Fibroblast of gingiva (primary cell): ENCODE measurements around the gene CACNG4.
"Not testable (repeated sequence)": the region's sequence is repeated elsewhere in the genome, so short reads cannot be mapped to it uniquely, and the experiment has no call there.

Source experiments
- DNase-seq: peaks from one replicate; pipeline ENCODE4 v3.0.0-alpha.2; 2011; ENCODE audit warnings: low read depth

The CACNG4 gene

DNA sequence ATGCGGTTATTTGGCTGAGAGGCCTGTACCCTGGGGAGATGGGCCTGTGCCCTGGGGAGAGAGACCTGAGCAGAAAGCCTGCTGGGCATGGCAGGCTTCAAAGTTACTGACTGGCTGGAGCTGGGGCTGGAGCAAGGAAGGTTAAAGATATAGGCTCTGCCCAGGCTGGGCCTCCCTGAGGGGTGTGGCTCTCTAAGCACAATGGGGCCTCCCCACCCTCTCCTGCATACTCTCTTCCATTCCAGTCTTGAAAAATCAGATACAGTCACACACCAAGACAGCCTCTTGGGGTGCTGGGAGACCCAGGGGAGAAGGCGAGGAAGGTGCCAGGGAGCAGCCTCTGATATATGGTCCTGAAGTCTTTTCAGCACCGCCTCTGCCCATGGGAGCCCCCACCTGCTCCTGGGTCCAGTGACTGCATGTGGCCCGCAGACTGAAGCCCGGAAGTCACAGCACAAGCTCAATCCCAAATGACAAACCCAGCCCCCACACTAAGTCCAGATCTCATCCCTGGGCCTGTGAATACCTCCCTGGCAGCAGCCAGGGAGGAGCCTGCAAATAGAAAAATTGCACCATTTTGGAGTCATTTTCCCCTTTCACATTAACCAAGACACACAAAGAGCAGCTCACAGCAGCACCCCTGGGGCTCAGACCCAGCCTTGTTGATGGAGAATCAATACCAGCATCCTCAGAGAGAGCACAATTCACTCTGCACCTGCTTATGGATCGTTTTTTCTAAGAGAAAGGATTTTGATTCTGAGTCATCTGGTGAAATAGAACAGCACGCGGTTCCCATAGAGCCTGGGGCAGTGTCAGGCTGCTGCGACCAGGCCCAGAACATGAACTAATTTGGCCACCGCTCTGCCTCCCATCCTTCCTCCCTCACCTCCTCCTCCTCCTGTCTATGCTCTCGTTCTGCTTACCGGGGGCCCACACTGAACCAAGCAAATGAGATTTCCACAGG, 54.2 kb downstream of the CACNG4 start:
- DNase-seq = no peak

DNA sequence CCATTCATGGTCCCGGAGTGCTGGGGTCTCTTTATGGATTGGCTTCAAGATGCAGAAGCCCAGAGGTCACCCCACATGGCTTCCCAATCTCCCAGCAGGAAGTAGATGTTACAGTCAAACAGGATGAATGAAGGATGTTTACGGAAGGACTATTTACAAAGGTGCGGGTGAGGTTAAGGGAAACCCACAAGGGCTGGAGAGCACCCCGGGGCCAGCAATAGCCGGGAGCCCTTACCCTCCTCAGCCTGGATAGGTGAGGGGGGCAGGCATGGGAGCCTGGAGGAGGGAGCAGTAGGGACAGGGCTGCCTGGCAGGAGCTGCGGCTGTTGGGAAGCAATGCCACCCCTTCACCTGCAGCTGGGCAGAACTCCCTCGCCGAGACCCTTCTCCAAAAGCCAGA, 55.3 kb downstream of the CACNG4 start:
- no peak for DNase-seq

DNA sequence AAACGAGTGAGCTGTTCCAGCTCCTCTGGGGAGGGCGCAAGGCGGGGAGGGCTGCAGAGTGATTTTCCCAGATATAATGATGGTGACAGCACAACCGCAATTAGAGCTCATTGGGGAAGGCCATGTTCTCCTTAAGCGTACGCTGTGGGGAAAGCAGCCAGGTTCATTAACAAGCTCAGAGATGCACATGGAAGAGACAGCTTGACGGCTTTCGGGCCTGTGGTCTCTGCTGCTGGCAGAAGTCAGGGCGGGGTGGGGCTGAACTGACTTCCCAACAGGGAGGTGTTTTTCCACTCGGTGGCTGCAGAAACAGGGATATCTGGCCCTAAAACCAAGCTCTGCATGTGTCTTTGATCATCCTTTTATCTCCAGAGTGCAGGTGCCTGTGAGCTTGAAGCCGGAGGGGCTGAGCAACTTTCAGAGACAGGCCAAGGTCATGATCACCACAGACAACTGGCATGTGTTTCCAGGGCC, 55.8 kb downstream of the CACNG4 start:
- no peak for DNase-seq

DNA sequence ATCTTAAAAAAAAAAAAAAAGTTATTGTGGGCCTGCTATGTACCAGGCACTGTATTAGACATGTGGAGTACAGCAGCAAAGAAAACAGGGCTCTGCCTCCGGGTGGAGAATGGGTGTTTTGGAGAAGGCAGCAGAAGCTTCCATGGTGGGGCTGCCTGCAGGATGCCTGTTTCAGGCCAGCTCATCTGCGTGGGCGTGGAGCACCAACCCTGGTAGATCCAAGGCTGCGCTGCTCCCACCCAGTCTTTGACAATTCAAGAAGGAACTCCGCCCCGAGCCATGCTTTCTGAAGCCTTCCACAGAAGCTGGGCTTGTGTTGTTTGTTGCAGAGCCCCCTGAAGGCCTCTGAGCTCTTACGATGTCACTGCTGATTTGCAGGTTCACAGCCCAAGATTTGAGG, 56.7 kb downstream of the CACNG4 start:
- no peak for DNase-seq

DNA sequence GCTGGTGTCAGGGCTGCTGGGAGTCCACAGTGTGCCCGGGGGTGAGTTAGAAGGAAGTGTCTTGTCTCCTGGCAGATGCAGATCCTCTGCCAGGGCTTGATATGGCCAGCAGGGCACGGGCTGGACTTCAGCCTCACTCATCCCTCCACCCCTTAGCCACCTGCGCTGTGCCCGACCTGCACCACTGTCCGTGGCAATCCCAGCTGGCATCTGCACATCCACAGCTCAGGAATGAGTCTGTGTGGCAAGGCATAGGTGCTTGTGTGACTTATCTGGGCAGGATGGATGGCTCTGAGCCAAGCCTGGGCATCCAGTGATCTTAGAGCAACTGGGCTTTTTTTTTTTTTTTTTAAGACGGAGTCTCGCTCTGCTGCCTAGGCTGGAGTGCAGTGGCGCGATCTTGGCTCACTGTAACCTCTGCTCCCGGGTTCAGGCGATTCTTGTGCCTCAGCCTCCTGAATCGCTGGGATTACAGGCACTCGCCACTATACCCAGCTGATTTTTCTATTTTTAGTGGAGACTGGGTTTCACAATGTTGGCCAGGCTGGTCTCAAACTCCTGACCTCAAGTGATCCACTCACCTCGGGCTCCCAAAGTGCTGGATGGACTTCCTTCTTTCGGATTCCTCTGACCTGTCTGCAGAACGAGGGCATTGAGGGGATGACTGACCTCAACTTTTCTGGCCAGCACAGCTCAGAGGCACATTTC, 57.4 kb downstream of the CACNG4 start:
- no peak for DNase-seq

DNA sequence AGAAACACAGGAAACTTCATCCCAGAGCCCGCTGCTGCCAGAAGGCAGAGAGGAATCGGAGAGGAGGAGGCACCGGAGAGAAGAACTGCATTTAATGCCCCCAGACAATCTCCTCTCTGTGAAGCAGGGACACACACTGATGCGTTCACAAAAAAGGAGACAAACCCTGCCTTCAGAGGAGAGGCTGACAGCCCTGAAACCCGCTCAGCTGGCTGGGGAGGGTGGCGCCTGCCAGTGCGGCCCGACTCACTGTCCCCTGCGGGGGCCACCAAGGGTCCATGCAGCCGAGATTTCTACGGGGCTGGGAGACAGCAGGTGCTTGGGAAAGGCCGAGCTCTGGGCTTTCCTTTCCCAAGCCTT, 57.9 kb downstream of the CACNG4 start:
- no peak for DNase-seq

DNA sequence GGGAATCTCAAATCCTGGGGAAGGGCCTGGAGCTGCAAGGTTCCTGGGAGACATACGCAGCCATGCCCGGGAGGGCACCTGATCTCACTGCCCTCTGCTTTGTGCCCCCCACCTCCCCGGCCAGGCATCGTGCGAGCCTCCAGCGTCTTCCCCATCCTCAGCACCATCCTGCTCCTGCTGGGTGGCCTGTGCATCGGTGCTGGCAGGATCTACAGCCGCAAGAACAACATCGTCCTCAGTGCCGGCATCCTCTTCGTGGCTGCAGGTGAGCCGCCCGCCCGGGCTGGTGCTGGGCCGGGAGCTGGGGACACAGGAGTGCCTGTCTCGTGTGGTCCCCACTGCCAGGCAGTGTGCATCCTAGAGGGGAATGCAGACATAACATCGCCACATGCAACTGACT, 60.2 kb downstream of the CACNG4 start:
- DNase-seq = no peak

DNA sequence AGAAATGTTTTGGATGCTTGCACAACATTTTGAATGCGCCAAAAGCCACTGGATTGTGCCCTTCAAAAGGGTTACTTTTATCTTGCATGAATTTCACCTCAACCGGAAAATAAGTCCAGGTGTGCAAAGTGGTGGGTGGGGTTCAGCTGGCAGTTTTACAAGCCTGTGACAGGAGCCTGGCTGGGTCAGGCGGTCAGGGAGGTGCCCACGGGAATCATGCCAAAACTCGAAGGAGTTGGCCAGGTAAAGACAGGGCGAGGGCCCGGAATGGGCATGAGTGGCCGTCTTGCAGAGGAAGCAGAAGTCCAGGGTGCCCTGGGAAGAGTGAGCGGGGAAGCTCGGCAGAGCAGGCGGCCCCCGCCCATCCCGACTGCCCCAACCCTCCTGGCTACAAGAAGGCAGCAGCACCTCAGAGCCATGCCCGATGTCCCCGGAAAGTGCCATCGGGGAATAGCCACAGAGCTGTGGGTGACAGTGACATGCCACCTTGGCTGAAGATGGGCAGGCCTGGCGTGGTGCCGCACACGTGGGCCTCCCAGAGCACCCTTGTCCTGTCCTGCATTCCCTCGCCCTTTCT, 60.8 kb downstream of the CACNG4 start:
- no peak for DNase-seq

DNA sequence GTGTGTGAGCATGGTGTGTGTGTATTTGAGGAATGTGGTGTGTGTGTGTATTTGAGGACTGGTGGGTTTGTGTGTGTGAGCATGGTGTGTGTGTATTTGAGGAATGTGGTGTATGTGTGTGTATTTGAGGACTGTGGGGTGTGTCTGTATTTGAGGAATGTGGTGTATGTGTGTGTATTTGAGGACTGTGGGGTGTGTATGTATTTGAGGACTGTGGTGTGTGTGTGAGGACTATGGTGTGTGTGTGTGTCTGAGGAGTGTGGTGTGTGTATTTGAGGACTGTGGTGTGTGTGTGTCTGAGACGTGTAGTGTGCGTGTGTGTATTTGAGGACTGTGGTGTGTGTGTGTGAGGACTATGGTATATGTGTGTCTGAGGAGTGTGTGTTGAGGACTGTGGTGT, 61.8 kb downstream of the CACNG4 start:
- DNase-seq = no peak

DNA sequence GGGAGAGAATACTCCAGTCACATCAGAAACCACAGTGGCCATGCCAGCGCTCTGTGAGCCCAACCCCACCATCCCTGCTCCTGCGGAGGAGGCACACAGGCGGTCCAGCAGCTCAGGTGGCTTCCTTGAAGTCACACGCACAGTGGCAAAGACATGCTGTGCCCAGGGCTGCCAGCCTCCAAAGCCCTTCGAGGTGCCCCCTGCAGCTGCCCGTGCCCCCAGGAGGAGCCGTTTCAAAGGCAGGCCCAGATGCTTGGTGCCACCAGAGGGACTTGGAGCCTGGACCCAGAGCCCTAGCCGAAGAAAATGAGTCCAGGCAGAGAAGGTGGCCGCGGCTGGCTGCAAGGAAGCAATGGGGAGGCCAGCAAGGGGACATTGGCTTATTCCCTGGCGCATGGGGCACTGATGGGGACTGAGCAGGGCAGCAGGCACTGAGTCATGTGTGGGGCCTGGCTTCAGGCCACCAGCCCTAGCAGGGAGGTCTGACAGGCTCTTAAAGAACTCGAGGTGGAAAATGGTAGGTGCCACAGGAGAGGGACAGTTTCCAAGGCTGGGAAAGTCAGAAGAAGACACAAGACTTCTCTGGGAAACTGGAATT, 62.6 kb downstream of the CACNG4 start:
- DNase-seq = no peak

DNA sequence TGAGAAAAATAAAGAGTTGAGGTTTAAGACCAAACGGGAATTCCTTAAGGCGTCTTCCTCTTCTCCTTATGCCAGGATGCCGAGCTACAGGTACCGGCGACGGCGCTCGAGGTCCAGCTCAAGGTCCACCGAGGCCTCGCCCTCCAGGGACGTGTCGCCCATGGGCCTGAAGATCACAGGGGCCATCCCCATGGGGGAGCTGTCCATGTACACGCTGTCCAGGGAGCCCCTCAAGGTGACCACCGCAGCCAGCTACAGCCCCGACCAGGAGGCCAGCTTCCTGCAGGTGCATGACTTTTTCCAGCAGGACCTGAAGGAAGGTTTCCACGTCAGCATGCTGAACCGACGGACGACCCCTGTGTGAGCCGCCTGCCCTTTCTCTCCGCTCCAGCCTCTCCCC, 66.1 kb downstream of the CACNG4 start:
- no peak for DNase-seq

DNA sequence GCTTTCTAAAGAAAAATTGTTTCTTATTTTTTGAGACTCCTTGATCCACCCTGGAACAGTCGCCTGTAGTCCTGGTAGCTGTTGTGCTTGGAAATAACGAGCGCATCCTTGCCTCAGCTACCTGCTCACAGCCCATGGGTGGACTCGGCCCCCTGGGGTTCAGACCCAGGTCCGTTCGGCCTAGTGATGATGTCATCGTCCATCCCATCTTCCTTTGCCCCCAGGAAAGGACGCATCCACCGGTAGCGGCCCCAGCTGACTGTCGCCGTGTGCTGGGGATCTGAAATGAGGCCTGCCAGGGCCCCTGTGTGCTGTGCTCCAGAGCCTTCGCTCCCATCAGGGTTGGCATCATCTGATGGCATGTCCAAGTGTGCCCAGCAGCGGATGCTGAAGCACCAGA, 67.9 kb downstream of the CACNG4 start:
- DNase-seq = no peak

DNA sequence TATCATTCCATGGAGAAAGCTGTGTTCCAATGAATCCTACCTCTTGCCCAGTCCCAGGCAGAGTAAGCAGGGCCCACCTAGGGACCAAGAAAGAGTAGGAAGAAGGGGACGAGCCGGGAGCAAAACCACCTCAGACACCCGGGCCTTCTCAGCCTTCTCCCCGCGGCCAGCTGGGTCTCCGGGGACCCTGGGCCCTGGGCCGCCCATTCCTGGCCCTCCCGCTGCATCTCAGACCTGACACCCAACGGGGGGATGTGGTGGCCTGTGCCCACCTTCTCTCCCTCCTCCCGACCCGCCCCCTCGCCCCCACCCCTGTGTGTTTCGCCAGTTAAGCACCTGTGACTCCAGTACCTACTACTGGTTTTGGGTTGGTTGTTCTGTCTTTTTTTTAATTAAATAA, 68.5 kb downstream of the CACNG4 start:
- DNase-seq = no peak

DNA sequence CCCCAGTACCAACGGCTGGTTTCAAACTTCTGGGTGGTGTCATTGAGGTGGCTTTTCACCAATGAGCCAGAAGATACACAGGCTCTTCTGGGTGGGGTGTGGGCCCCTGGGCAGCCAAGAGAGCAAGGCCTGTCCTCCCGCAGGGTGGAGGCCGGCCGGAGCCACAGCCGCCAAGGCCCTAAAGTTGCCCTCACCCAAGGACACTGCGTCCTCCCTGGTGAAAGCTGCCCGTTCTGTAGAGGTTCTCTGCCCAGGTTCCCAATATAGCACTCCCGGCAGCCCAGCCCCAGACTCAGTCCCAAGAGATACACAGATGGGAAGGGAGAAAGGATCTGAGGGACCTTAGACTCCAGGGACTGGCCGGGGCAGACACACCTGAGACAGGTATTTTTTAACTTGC, 69.1 kb downstream of the CACNG4 start:
- no peak for DNase-seq

DNA sequence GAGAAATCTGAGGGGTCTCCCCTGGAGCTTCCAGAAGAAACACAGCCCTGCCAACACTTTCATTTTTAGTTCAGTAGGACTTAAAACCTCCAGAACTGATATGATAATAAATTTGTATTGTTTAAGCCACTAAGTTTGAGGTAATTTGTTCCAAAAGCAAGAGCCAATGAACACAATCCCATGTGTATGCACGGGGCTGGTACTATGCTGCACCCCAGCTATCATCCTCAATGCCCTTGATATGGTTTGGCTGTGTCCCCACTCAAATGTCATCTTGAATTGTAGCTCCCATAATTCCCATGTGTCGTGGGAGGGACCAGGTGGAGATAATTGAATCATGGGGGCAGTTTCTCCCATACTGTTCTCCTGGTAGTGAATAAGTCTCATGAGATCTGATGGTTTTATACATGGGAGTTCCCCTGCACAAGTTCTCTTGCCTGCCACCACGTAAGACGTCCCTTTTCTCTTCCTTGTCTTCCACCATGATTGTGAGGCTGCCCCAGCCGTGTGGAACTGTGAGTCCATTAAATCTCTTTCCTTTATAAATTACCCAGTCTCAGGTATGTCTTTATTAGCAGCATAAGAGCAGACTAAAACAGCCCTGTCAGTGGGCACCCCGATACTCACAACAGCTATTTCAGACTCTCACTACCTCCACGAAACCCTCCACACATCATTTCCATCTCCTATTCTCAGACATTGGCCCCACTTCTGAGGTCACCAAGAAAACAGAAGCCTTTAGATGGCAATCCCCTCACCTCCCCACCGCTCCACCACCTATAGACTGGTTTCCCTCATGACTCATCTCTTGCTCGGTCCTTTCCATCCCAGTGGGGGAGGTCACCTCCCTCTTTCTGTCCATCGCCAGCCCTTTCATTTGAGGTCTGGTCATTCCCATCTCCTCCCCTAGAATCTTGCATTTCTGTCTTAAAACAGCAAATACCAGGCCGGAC, 70.9 kb downstream of the CACNG4 start:
- no peak for DNase-seq

DNA sequence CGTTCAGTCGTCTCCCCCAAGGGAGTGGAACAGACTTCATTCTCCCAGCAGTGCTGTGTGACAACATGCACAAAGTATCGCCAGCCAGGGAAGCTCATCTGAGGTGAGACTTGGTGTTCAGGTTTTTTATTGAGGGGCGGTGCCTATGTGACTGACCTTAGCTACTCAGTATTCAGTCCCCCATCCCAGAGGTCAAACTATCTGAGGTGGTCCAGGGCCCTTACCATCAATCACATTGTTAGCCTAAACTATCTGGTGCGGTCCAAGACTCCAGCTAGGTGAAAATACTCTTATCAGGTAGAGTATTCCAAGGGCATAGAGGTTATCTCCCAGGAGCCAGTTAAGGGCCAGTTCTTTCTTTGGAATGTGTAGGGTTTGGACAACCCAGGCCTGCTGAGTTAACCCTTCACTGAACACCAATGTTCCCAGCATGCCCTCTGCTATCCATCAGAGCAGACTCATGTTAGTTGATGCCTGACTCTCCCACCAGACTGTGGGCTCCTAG, 74.4 kb downstream of the CACNG4 start:
- DNase-seq = no peak

DNA sequence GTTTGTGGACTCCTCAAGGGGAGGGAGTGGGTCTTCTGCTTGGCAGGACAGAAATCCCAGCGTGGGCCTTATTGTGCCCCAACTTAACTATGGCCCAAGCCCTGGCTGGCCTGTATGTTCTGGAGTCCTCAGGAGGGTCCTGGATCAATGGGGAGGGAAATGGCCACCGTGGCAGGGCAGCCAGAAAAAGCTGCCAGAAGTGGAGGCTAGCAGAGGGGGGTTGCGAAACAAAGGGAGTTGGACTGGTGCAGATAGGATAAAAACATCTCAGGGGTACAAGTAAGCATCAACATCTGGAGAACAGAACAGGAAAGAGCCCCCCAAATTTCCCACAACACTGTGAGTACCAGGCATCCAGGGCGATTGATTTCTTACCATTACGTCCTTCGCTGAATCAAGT, 76.1 kb downstream of the CACNG4 start:
- DNase-seq = no peak

DNA sequence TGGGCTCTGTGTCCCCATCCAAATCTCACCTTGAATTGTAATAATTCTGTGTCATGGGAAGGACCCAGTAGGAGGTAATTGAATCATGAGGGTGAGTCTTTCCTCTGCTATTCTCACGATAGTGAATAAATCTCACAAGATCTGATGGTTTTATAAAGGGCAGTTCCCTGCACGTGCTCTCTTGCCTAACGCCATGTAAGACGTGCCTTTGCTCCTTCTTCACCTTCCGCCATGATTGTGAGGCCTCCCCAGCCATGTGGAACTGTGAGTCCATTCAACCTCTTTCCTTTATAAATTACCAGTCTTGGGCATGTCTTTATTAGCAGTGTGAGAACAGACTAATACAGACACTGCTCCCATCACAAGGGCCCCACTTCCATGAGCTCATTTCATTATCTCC, 76.6 kb downstream of the CACNG4 start:
- DNase-seq = not testable (repeated sequence)

DNA sequence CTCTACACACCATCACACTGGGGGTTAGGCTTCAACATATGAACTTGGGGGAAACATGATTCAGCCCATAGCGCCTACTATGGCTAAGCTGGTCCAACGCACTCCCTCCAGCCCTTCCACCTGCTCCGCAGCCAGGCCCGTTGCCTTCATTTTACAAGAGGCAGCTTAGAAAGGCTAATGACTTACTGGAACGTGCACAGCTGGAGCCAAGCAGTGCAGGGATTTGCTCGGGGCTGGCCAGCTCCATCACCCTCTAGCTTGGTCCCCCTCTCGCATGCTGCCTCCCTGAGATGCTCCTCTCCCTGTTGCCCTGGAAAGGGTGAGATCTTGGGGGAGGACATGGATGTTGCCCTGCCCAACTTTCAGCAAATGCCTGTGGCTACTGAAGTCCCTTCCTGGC, 77.0 kb downstream of the CACNG4 start:
- no peak for DNase-seq

DNA sequence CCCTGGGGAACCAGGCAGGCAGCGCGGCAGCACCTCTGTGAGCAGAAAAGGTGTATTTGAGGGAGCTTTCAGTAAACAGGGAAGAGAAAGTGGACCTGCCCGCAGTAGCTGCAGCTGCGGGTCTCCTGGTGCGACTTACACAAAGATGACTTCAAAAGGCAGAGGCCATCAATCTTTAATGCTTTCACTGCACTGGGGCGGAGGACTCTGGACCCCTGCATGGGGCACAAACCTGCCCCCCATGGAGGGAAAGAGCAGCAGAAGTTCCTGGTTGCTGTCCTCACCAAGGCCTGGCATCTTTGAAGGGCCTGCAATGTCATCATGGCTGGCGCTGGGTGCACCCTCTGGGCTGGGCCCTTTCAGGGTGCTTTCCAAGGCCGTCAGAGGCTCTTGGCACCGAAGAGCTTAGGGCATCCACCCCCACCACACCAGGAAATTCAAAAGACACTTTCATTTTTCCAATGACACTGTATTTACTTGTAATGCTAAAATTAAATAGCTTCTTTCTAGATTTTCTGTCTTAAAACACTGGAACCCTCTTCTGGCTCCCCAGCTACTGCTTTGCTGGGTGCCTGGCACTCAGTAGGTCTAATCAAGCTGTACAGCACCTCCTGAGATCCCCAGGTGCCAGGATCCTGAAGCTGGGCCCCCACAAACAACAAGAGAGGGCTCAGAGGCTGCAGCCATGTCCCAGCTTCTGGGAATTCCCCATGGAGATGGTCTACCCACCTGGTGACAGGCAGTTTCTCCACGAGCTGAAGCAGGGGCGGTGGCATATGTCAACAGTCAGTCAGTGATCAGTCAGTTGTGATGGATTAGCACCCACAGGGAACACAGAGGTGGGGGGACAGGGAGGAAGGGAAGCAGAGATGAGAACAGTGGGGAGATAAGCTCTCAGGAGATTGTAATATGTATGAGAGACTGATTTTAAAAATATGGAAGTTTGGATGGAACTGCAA, 77.7 kb downstream of the CACNG4 start:
- no peak for DNase-seq
